GM12865 (cell line): Measurements from ENCODE around the gene CCDC190.
A peak's percentile ranks its signal among the peaks of the same experiment; 100 is the strongest.

Experiments
- DNase-seq: peaks from one replicate; pipeline ENCODE4 v3.0.0; 2010; ENCODE audit warnings: low read depth
- H3K4me3 ChIP-seq: 2 replicates; pipeline ENCODE4 v1.5.1; 2011; ENCODE audit warnings: mild to moderate bottlenecking, low read depth, low read length, control low read depth
- CTCF ChIP-seq: IDR thresholded peaks from 2 replicates; pipeline ENCODE4 v1.5.1; 2011; ENCODE audit warnings: low read length, control low read depth, low read depth, inconsistent platforms; ENCODE audit not compliant: insufficient read depth; ENCODE audit errors: missing control alignments

Gene CCDC190

GRCh38 chr1:162861625-162862024 lies 650 bp upstream of the CCDC190 start:
- DNase-seq, result no peak
- H3K4me3 ChIP-seq, result no peak overlapping the region
- no peak for TF ChIP-seq CTCF

- DNase-seq, result no peak
- H3K4me3 ChIP-seq, result no peak overlapping the region
- no peak for TF ChIP-seq CTCF
Measured at GRCh38 chr1:162859191-162859590, 1.8 kb downstream of the CCDC190 start.

- no peak overlapping the region for H3K4me3 ChIP-seq
- DNase-seq, result no peak
Measured at GRCh38 chr1:162857850-162858249, 3.1 kb downstream of the CCDC190 start.

GRCh38 chr1:162856260-162856659 lies 4.7 kb downstream of the CCDC190 start:
- no peak overlapping the region for H3K4me3 ChIP-seq
- TF ChIP-seq CTCF, result no peak
- DNase-seq, result no peak

More at GRCh38 chr1:162857850-162858249, 3.1 kb downstream of the CCDC190 start:
- TF ChIP-seq CTCF, result no peak

- no peak for TF ChIP-seq CTCF
- H3K4me3 ChIP-seq, result no peak overlapping the region
- DNase-seq, result no peak
Measured at GRCh38 chr1:162855461-162856150, 5.4 kb downstream of the CCDC190 start.

GRCh38 chr1:162854245-162854882 lies 6.6 kb downstream of the CCDC190 start:
- H3K4me3 ChIP-seq, result no peak overlapping the region
- peak; percentile 69 for TF ChIP-seq CTCF
- DNase-seq, result peak; percentile 66
